Measurements from ENCODE around the gene SLFN12L. TPM values are rescaled to one million over a fixed set of nuclear protein-coding genes. Genes with fewer than 3 reads are reported as not detected.

The SLFN12L gene
- total and polyA plus RNA-seq, 9 of the 15 experiments (the other 6 are each of a cell fraction or from before 2014, with no cell fraction given) = 0.04 to 0.31 (median 0.08) TPM; not detected in 3

DNA sequence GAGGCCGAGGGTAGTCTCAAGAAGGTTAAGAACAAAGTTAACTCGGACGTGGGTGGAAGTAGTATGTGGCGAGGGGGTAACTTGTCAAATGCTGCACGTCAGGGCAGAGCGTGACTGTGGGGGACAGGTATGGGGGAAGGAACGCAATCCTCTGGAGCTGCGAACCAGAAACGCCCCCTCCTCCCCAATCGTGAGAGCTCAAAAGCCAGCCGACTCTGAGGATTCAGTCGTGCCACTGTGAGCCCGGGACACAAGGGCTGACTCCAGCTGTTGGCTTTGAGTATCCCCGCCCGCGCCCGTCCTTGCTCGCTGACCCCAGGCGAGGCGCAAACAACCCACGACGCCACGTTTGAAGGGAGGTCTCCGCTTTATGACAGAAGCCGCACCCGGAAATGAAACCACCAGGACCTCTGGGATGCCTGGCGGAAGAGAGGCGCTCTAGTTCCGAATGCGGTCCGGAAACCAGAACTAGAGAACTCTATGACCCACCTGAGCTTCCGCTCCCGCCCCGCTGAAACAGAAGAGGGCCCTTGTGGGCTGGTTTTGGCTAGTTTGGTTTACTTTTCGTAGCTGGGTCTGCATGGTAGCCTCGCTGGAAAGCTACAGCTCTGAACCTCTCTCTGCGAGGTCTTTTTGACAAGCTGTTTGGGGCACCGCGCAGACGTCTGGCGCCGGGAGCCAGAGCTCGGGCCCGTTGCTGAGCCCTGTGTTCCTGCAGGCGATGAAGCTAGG lies 40.9 kb upstream of the SLFN12L start, which contains the start of gene PEX12 (continued):
- TF ChIP-seq, protein P1, sequence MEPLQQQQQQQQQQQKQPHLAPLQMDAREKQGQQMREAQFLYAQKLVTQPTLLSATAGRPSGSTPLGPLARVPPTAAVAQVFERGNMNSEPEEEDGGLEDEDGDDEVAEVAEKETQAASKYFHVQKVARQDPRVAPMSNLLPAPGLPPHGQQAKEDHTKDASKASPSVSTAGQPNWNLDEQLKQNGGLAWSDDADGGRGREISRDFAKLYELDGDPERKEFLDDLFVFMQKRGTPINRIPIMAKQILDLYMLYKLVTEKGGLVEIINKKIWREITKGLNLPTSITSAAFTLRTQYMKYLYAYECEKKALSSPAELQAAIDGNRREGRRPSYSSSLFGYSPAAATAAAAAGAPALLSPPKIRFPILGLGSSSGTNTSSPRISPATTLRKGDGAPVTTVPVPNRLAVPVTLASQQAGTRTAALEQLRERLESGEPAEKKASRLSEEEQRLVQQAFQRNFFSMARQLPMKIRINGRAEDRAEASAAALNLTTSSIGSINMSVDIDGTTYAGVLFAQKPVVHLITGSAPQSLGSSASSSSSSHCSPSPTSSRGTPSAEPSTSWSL (CRISPR knock-in tag; IDR thresholded peaks at IDR 0.05; ENCODE audit: borderline replicate concordance) = no peak
- peak; percentile 49; the same call in 1 of the 2 replicates for TF ChIP-seq ZKSCAN8 (CRISPR knock-in tag; IDR thresholded peaks at IDR 0.05)
- no peak for TF ChIP-seq ID3 (CRISPR knock-in tag; IDR thresholded peaks at IDR 0.05)
- no peak for TF ChIP-seq ID3 (tag; IDR thresholded peaks at IDR 0.05)
- no peak for TF ChIP-seq LEF1 (IDR thresholded peaks at IDR 0.05)
- TF ChIP-seq MAZ (CRISPR knock-in tag; conservative IDR thresholded peaks at IDR 0.05 in 1 of 2, IDR thresholded peaks at IDR 0.05 in 1 of 2) = peak in 1 of 2 experiments; percentile 73; a peak in 3 of 4 replicates
- no peak for TF ChIP-seq ZNF134 (CRISPR knock-in tag; conservative IDR thresholded peaks at IDR 0.05)
- peak; percentile 97 for TF ChIP-seq POLR2G (IDR thresholded peaks at IDR 0.05; ENCODE audit: low read depth, low read length)
- peak; percentile 65; the same call in 1 of the 2 replicates for TF ChIP-seq HDAC2 (IDR thresholded peaks at IDR 0.05)
- TF ChIP-seq CC2D1A (IDR thresholded peaks at IDR 0.05) = peak; percentile 9; the same call in 1 of the 2 replicates
- no peak for TF ChIP-seq CSDE1 (IDR thresholded peaks at IDR 0.05)
- TF ChIP-seq ZNF655 (CRISPR knock-in tag; IDR thresholded peaks at IDR 0.05) = peak; percentile 73; the same call in 1 of the 2 replicates
- TF ChIP-seq, protein P2, sequence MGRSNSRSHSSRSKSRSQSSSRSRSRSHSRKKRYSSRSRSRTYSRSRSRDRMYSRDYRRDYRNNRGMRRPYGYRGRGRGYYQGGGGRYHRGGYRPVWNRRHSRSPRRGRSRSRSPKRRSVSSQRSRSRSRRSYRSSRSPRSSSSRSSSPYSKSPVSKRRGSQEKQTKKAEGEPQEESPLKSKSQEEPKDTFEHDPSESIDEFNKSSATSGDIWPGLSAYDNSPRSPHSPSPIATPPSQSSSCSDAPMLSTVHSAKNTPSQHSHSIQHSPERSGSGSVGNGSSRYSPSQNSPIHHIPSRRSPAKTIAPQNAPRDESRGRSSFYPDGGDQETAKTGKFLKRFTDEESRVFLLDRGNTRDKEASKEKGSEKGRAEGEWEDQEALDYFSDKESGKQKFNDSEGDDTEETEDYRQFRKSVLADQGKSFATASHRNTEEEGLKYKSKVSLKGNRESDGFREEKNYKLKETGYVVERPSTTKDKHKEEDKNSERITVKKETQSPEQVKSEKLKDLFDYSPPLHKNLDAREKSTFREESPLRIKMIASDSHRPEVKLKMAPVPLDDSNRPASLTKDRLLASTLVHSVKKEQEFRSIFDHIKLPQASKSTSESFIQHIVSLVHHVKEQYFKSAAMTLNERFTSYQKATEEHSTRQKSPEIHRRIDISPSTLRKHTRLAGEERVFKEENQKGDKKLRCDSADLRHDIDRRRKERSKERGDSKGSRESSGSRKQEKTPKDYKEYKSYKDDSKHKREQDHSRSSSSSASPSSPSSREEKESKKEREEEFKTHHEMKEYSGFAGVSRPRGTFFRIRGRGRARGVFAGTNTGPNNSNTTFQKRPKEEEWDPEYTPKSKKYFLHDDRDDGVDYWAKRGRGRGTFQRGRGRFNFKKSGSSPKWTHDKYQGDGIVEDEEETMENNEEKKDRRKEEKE (IDR thresholded peaks at IDR 0.05; ENCODE audit: borderline replicate concordance in 1 of 2, control insufficient read depth in 1 of 2, low read depth in 2 of 2, low read length in 1 of 2) = no peak; a peak in 1 of 4 replicates
- no peak for TF ChIP-seq PHB2 (IDR thresholded peaks at IDR 0.05; ENCODE audit: low read depth)
- no peak for TF ChIP-seq ZNF282 (CRISPR knock-in tag; IDR thresholded peaks at IDR 0.05)
- TF ChIP-seq CREB1 (IDR thresholded peaks at IDR 0.05) = peak; percentile 97
- TF ChIP-seq CREB1 (CRISPR knock-in tag; IDR thresholded peaks at IDR 0.05) = peak; percentile 80
- no peak for TF ChIP-seq NONO (IDR thresholded peaks at IDR 0.05; ENCODE audit: low read depth in 2 of 2, low read length in 1 of 2)
- TF ChIP-seq NFIC (IDR thresholded peaks at IDR 0.05) = peak; percentile 4; the same call in 1 of the 2 replicates
- peak; percentile 82 for TF ChIP-seq SMAD1 (IDR thresholded peaks at IDR 0.05; ENCODE audit: low read depth, low read length, partially characterized antibody)
- peak; percentile 99 for TF ChIP-seq GABPA (tag; conservative IDR thresholded peaks at IDR 0.05; ENCODE audit: low read depth)
- no peak for TF ChIP-seq SRSF1 (IDR thresholded peaks at IDR 0.05; ENCODE audit: low read depth, low read length)

Data from K562 (cell line).